ENCODE measurements around the gene AGPAT3. TPM values are rescaled to one million over a fixed set of nuclear protein-coding genes. Genes with fewer than 3 reads are reported as not detected.

Gene AGPAT3
- total RNA-seq, 4 donors from 2014 or later: 32.1 to 58.8 (median 48.7) TPM

DNA sequence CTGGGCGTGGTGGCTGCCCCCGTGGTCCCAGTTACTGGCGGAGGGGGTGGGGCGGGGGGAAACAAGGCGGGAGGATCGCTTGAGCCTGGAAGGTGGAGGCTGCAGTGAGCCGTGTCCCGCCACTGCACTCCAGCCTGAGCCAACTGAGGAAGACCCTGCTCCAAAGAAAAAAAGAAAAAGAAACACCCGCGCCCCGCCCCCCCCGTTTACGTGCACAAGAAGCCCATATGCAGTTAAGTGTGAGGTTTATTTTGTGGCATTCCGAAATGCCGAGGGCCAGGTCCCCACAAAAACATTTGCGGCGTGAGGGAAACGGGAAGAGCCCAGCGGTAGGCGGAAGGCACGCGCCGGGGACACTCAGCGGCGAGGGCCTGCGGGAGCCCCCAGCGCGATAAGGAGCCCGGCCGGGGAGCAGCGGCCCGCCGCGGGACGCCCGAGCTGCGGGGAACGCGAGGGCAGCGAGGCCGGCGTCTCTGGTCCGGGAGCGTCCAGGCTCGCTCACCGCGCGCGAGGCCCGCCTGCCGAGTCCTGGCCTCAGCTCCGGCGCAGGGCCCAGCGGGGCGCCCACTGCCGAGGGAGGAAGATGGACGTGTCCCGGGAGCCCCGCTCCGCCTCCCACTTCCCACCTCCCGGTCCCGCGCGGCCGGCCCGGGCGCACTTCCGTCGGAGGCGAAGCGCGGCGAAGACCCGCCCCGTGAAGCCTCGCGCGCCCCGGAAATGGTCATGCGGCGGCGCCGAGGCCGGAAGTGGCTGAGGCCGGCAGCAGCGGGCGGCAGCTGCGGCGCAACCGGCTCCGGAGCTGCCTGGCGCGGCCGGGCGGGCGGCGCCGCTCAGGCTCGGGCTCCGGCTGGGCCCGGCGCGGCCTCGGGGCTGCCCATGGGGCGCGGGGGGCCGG lies 146.8 kb downstream of the AGPAT3 start, which contains the start of gene TRAPPC10:
Gene TRAPPC10, plus strand, starts transcription at position 731 of the 895 bp plus-strand sequence. CDS start 185 bp downstream, outside the sequence.
- intact Hi-C loops (cut with DNase I; ENCODE audit: low total_unique reads): no loop called here
- WGBS, 2 donors: 0 to 1% methylated on average over 31 to 46 of the region's 107 CpGs

DNA sequence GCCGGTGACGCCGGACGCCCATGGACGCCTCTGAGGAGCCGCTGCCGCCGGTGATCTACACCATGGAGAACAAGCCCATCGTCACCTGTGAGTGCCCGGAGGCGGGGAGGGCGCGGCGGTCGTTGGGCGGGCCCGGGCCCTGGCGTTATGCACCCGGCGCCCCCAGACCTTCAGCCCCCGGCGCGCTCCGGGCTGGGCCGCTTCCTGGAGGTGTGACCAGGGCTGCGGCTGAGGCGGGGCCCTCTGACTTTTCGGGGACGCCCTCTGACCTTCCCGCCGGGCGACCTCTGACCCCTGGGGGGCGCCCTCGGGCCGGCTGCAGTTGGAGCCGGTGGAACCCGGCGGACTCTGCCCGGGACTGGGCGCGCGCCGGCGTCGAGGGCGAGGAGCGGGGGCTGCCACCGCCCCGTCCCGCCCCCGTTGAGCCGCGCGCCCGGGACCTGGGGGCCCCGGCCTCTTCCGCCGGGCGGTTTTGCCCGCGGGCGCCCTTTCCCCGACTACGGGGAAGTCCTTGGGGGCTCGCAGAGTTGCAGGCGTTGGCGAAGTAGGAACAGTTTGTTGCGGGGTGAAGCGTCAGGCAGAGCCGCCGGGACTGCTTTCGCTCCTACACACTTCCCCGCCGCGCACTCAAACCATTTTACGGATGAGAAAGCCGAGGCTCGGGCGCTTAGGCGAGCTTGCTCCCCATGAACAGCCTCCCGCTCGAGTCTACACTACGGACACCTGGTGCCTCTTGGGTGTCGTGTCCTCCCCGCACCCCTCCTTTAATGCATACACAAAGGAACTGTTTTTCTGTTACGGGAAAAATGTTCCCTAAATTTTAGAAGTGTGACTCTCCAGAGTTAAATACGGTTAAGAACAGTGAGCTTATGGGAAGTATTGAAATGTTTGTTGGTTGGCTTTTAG lies 147.7 kb downstream of the AGPAT3 start:
- peak; percentile 40 to 92 for DNase-seq (ENCODE audit: low spot score in 2 of 2)
- intact Hi-C loops (cut with DNase I; ENCODE audit: low total_unique reads): no loop called here
- WGBS, 2 donors: 0 to 1% methylated on average over 47 to 54 of the region's 87 CpGs
- peak overlapping the region; percentile 90 for H3K4me3 ChIP-seq (ENCODE audit: low read depth, poor library complexity, severe bottlenecking)
- TF ChIP-seq POLR2A (IDR thresholded peaks at IDR 0.05): no peak
- TF ChIP-seq, protein P1, sequence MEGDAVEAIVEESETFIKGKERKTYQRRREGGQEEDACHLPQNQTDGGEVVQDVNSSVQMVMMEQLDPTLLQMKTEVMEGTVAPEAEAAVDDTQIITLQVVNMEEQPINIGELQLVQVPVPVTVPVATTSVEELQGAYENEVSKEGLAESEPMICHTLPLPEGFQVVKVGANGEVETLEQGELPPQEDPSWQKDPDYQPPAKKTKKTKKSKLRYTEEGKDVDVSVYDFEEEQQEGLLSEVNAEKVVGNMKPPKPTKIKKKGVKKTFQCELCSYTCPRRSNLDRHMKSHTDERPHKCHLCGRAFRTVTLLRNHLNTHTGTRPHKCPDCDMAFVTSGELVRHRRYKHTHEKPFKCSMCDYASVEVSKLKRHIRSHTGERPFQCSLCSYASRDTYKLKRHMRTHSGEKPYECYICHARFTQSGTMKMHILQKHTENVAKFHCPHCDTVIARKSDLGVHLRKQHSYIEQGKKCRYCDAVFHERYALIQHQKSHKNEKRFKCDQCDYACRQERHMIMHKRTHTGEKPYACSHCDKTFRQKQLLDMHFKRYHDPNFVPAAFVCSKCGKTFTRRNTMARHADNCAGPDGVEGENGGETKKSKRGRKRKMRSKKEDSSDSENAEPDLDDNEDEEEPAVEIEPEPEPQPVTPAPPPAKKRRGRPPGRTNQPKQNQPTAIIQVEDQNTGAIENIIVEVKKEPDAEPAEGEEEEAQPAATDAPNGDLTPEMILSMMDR (IDR thresholded peaks at IDR 0.05): no peak

More for the DNA sequence above, 146.8 kb downstream of the AGPAT3 start, which contains the start of gene TRAPPC10:
- TF ChIP-seq, protein P1 (IDR thresholded peaks at IDR 0.05): no peak
- peak in 1 of 2 donors; percentile 84 for TF ChIP-seq POLR2A (IDR thresholded peaks at IDR 0.05)
- peak; percentile 61 to 95 for DNase-seq (ENCODE audit: low spot score in 2 of 2)
- peak within 1 kb of the TSS; percentile 90 for H3K4me3 ChIP-seq (ENCODE audit: low read depth, poor library complexity, severe bottlenecking)

DNA sequence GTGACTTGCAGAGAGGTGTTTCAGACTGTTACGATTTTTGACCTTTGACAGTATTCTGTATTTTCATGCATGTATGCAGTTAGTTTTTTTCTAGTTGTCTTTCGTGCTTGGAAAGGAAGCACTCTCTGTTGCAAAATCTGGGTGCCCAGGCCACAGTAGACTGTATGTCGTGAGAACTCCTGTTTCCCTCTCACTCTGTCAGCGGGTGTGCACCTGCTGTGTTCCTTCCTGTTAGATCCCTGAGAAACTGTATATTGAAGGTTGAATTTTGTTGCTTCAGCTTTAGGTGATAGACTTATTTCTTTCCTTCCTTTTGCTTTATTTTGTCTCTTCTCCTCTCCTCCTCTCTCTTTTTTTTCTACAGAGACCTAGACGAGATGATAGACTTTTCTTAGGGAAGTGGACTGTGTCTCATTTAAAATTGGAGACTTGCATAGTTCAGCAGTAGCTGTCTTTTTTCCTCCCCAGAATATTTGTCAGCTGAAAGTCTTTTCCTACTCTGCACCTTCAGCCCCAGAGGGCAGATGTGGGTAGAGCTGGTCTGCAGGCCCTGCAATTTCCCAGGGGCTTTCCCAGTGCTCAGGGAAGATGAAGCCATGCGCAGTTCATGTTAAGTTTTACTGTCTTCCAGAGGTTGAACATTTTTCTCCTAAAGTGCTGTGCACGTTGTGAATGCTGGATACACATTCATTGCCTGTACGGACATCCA lies 148.5 kb downstream of the AGPAT3 start:
- no peak for TF ChIP-seq POLR2A (IDR thresholded peaks at IDR 0.05)
- TF ChIP-seq, protein P1 (IDR thresholded peaks at IDR 0.05): no peak
- H3K4me3 ChIP-seq (ENCODE audit: low read depth, poor library complexity, severe bottlenecking): no peak overlapping the region
- WGBS, 2 donors: 10 to 15% methylated on average over 8 of the region's 8 CpGs
- DNase-seq (ENCODE audit: low spot score in 2 of 2): no peak
- intact Hi-C loops (cut with DNase I; ENCODE audit: low total_unique reads): no loop called here

DNA sequence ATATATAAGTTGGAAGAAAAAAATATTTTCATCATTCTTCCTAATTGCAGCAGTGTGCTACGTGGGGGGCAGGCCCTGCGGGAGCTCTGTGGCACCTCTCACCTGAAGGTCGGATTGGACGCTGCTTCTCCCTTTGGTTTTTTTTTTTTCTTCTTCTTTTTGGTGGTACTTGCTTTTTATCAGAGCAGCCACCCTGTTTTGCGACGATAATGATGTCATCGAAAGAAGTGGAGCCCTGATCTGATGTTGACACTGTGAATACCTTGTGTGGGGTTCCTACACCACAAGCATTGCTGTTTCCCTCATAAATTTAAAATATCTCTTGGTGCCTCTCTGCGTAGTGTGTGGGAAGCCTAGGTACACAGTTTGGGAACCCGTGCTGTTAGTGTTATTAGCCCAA lies 152.6 kb downstream of the AGPAT3 start:
- H3K4me3 ChIP-seq (ENCODE audit: low read depth, poor library complexity, severe bottlenecking): no peak overlapping the region
- 89 to 93% methylated on average over 9 of the region's 9 CpGs for WGBS, 2 donors
- no peak for DNase-seq (ENCODE audit: low spot score in 2 of 2)
- intact Hi-C loops (cut with DNase I; ENCODE audit: low total_unique reads): no loop called here
- no peak for TF ChIP-seq POLR2A (IDR thresholded peaks at IDR 0.05)
- TF ChIP-seq, protein P1 (IDR thresholded peaks at IDR 0.05): no peak

DNA sequence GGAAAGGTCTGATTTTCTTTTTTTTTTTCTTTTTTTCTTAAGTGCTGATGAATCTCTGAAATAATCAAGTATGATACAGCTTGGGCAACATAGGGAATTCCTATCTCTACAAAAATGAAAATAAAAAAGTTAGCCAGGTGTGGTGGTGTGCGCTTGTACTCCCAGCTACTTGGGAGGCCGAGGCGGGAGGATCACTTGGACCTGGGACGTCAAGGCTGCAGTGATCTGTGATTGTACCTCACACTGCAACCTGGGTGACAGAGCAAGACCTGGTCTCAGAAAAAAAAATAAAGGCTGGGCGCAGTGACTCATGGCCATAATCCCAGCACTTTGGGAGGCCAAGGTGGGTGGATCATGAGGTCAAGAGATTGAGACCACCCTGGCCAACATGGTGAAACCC lies 153.1 kb downstream of the AGPAT3 start:
- intact Hi-C loops (cut with DNase I; ENCODE audit: low total_unique reads): no loop called here
- TF ChIP-seq, protein P1 (IDR thresholded peaks at IDR 0.05): no peak
- no peak for TF ChIP-seq POLR2A (IDR thresholded peaks at IDR 0.05)
- WGBS, 2 donors: 92 to 98% methylated on average over 5 of the region's 5 CpGs
- no peak overlapping the region for H3K4me3 ChIP-seq (ENCODE audit: low read depth, poor library complexity, severe bottlenecking)
- DNase-seq (ENCODE audit: low spot score in 2 of 2): no peak
